Mesenchymal stem cell (in vitro differentiated cells and primary cell): ENCODE measurements around the gene SORCS1.

ENCODE experiments used
- DNase-seq: peaks from one replicate; pipeline ENCODE4 v3.0.0-alpha.2; 2013
- H2AFZ ChIP-seq: one replicate; pipeline ENCODE4 v1.6.1; 2013; ENCODE audit warnings: low read depth, mild to moderate bottlenecking, control low read depth, inconsistent platforms, low read length, moderate library complexity
- H2AK5ac ChIP-seq: 2 replicates; pipeline ENCODE4 v1.6.1; 2013; ENCODE audit warnings: low read length, moderate library complexity, mild to moderate bottlenecking, inconsistent platforms; ENCODE audit not compliant: severe bottlenecking
- H2BK120ac ChIP-seq: one replicate; pipeline ENCODE4 v1.6.1; 2013; ENCODE audit warnings: low read depth, mild to moderate bottlenecking, inconsistent platforms, low read length, moderate library complexity
- H2BK12ac ChIP-seq, 2 experiments: one replicate each; pipeline ENCODE4 v1.6.1; 2013; ENCODE audit warnings: inconsistent platforms in 2 of 2, low read length in 2 of 2, mild to moderate bottlenecking in 2 of 2, moderate library complexity in 2 of 2, control low read depth in 1 of 2
- H2BK15ac ChIP-seq: one replicate; pipeline ENCODE4 v1.6.1; 2013; ENCODE audit warnings: mild to moderate bottlenecking, low read depth, inconsistent platforms; ENCODE audit not compliant: poor library complexity, severe bottlenecking
- H2BK5ac ChIP-seq: 2 replicates; pipeline ENCODE4 v1.6.1; 2013; ENCODE audit warnings: low read depth, mild to moderate bottlenecking, low read length, control low read depth, inconsistent platforms; ENCODE audit not compliant: poor library complexity, severe bottlenecking
- H3K14ac ChIP-seq, 2 experiments: one replicate each; pipeline ENCODE4 v1.6.1; 2013; ENCODE audit warnings: inconsistent platforms in 2 of 2, low read length in 2 of 2, control low read depth in 1 of 2, mild to moderate bottlenecking in 1 of 2, moderate library complexity in 1 of 2
- H3K18ac ChIP-seq, 2 experiments: one replicate each; pipeline ENCODE4 v1.6.1; 2013; ENCODE audit warnings: inconsistent platforms in 2 of 2, low read length in 2 of 2, control low read depth in 1 of 2, low read depth in 1 of 2, mild to moderate bottlenecking in 1 of 2
- H3K23ac ChIP-seq, 2 experiments: one replicate each; pipeline ENCODE4 v1.6.1; 2013; ENCODE audit warnings: inconsistent platforms in 2 of 2, low read length in 2 of 2, mild to moderate bottlenecking in 2 of 2, moderate library complexity in 2 of 2, control low read depth in 1 of 2
- H3K27ac ChIP-seq: 2 replicates; pipeline ENCODE4 v1.5.1; 2013; ENCODE audit warnings: mild to moderate bottlenecking, moderate library complexity, low read length, control low read depth, inconsistent platforms; ENCODE audit not compliant: poor library complexity, severe bottlenecking
- H3K27me3 ChIP-seq, 2 experiments: 2 replicates each; pipeline versions ENCODE4 v1.6.1 to v1.7.0; 2013; ENCODE audit warnings: low read length in 2 of 2, mild to moderate bottlenecking in 2 of 2, moderate library complexity in 2 of 2, control low read depth in 1 of 2, inconsistent platforms in 1 of 2; ENCODE audit not compliant: control insufficient read depth in 1 of 2, insufficient read depth in 1 of 2
- H3K36me3 ChIP-seq, 2 experiments: 2 replicates each; pipeline versions ENCODE4 v1.6.1 to v1.7.0; 2013; ENCODE audit warnings: low read length in 2 of 2, control low read depth in 1 of 2, inconsistent platforms in 1 of 2, low read depth in 1 of 2, mild to moderate bottlenecking in 1 of 2; ENCODE audit not compliant: insufficient read depth in 2 of 2, control insufficient read depth in 1 of 2
- H3K4ac ChIP-seq, 2 experiments: one replicate each; pipeline ENCODE4 v1.6.1; 2013; ENCODE audit warnings: inconsistent platforms in 2 of 2, low read length in 2 of 2, mild to moderate bottlenecking in 2 of 2, moderate library complexity in 2 of 2, control low read depth in 1 of 2, low read depth in 1 of 2
- H3K4me1 ChIP-seq: 2 replicates; pipeline ENCODE4 v1.6.1; 2013; ENCODE audit warnings: low read depth, low read length, control low read depth; ENCODE audit not compliant: control insufficient read depth, insufficient read depth
- H3K4me2 ChIP-seq: 2 replicates; pipeline ENCODE4 v1.6.1; 2013; ENCODE audit warnings: low read length, mild to moderate bottlenecking, inconsistent platforms; ENCODE audit not compliant: poor library complexity, severe bottlenecking
- H3K4me3 ChIP-seq, 2 experiments: 2 replicates each; pipeline versions ENCODE4 v1.5.1 to v1.7.0; 2013; ENCODE audit warnings: low read length in 2 of 2, mild to moderate bottlenecking in 2 of 2, control low read depth in 1 of 2, low read depth in 1 of 2; ENCODE audit not compliant: insufficient read depth in 1 of 2
- H3K79me1 ChIP-seq: replicated peaks from 2 replicates; pipeline ENCODE4 v1.6.1; 2013; ENCODE audit warnings: mild to moderate bottlenecking, control low read depth, low read length, inconsistent platforms; ENCODE audit not compliant: poor library complexity, severe bottlenecking
- H3K9ac ChIP-seq: 2 replicates; pipeline ENCODE4 v1.7.0; 2013; ENCODE audit warnings: mild to moderate bottlenecking, low read length, moderate library complexity
- H3K9me3 ChIP-seq: 2 replicates; pipeline ENCODE4 v1.7.0; 2013; ENCODE audit warnings: mild to moderate bottlenecking, low read length; ENCODE audit not compliant: control insufficient read depth
- H4K8ac ChIP-seq: one replicate; pipeline ENCODE4 v1.6.1; 2013; ENCODE audit warnings: inconsistent platforms, mild to moderate bottlenecking, low read length, moderate library complexity
- H4K91ac ChIP-seq: one replicate; pipeline ENCODE4 v1.6.1; 2013; ENCODE audit warnings: mild to moderate bottlenecking, low read length, inconsistent platforms
- WGBS: methylation state at CpG from one replicate; pipeline ENCODE4 v1.1.7; 2013; ENCODE audit warnings: mixed read lengths; 5-methylcytosine and 5-hydroxymethylcytosine counted together

Gene SORCS1

DNA sequence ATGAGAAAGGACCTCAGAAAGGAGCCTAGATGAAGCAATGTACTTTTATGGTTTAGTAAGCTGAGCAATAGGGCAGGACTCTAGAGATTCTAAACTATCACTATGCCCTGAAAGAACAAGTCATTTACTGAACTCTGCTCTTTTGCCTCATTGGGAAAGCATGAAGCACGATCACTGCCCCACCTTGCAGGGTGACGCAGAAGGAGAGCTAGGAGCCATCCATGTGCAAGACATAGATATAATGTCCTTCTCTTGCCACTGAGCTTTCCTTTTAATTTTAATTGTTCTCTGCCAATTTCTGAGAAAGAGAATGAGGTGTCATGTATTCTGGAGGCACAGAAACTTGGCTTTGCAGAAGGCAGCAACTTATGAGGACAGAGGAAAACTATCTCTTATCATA lies 108.3 kb downstream of the SORCS1 start:
- H3K18ac ChIP-seq = no peak overlapping the region
- WGBS = 86% methylated on average over 2 of the region's 2 CpGs
- DNase-seq = no peak
- no peak overlapping the region for H3K9ac ChIP-seq
- no peaks in the 10 kb centered on the region for H3K9me3 ChIP-seq
- no peaks in the 10 kb centered on the region for H3K4me1 ChIP-seq
- H2BK12ac ChIP-seq = no peak overlapping the region
- H3K4me2 ChIP-seq = no peak overlapping the region
- H2AK5ac ChIP-seq = no peak overlapping the region
- H3K14ac ChIP-seq = no peak overlapping the region
- no peak overlapping the region for H4K8ac ChIP-seq
- no peaks in the 10 kb centered on the region for H3K79me1 ChIP-seq
- H3K4ac ChIP-seq = no peak overlapping the region
- H4K91ac ChIP-seq = no peak overlapping the region
- no peak overlapping the region for H2AFZ ChIP-seq
- H3K4me3 ChIP-seq = no peak overlapping the region
- H3K27me3 ChIP-seq = no peaks in the 10 kb centered on the region
- H3K36me3 ChIP-seq = no peaks in the 10 kb centered on the region
- H2BK15ac ChIP-seq = no peak overlapping the region
- no peak overlapping the region for H3K23ac ChIP-seq
- no peak overlapping the region for H2BK120ac ChIP-seq
- no peak overlapping the region for H2BK5ac ChIP-seq
- H3K27ac ChIP-seq = no peak overlapping the region

DNA sequence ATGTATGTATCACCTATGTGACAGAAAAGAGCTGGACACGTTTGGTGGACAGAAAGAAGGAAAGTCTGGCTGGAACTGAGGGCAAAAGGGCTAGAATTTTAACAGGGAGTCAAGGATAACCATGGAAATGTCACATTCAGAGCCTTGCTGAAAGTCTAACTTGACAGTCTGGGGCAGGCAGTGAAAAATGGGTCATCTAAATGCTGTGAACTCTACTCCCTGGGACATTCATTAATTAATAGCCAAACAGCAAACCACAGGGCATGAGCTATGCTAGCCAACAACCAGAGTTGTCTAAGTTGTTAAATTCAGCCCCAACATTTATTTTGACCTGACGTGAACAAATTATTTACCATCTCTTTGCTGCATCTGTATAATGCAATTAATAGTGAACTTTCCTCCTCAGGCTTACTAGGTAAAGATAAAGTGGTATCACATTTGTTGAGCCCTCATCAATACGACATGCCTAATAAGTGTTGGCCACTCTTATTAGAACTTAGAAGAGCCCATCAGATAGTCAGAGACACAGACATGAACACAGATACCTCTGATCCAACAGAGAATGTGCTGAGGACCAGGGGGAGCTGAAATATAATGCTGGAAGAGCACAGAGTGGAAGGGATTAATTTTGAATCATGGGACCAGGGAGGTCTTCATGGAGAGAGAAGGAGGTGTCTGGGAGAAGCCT lies 109.9 kb downstream of the SORCS1 start:
- Histone ChIP-seq H3K9ac (no peak overlapping the region), H2BK120ac (no peak overlapping the region), H3K14ac (no peak overlapping the region), H4K8ac (no peak overlapping the region), H2AK5ac (no peak overlapping the region), H3K18ac (no peak overlapping the region), H3K36me3 (no peaks in the 10 kb centered on the region), H4K91ac (no peak overlapping the region), H3K23ac (no peak overlapping the region), H3K27ac (no peak overlapping the region), H2BK12ac (no peak overlapping the region), H3K9me3 (no peaks in the 10 kb centered on the region), H3K79me1 (no peaks in the 10 kb centered on the region), H2BK5ac (no peak overlapping the region), H2BK15ac (no peak overlapping the region), H3K4me2 (no peak overlapping the region), H2AFZ (no peak overlapping the region), H3K27me3 (no peaks in the 10 kb centered on the region), H3K4me1 (no peaks in the 10 kb centered on the region), H3K4ac (no peak overlapping the region), H3K4me3 (no peak overlapping the region)
- WGBS = 56% methylated on average over 3 of the region's 3 CpGs
- DNase-seq = no peak

- Histone ChIP-seq H3K18ac (no peak overlapping the region), H2AFZ (no peak overlapping the region), H3K4me1 (no peaks in the 10 kb centered on the region), H3K4me2 (no peak overlapping the region), H3K4me3 (no peak overlapping the region), H3K9ac (no peak overlapping the region), H3K23ac (no peak overlapping the region), H2BK15ac (no peak overlapping the region), H3K27me3 (no peaks in the 10 kb centered on the region), H2BK5ac (no peak overlapping the region), H3K9me3 (peaks cover 3% of the 10 kb centered on the region), H3K79me1 (no peaks in the 10 kb centered on the region), H3K4ac (no peak overlapping the region), H4K8ac (no peak overlapping the region), H3K36me3 (no peaks in the 10 kb centered on the region), H4K91ac (no peak overlapping the region), H2BK120ac (no peak overlapping the region), H3K27ac (no peak overlapping the region), H3K14ac (no peak overlapping the region), H2AK5ac (no peak overlapping the region), H2BK12ac (no peak overlapping the region)
- DNase-seq = no peak
- WGBS = 70% methylated on average over 1 of the region's 1 CpG
Measured at GRCh38 chr10:107051769-107052168, 112.7 kb downstream of the SORCS1 start.

DNA sequence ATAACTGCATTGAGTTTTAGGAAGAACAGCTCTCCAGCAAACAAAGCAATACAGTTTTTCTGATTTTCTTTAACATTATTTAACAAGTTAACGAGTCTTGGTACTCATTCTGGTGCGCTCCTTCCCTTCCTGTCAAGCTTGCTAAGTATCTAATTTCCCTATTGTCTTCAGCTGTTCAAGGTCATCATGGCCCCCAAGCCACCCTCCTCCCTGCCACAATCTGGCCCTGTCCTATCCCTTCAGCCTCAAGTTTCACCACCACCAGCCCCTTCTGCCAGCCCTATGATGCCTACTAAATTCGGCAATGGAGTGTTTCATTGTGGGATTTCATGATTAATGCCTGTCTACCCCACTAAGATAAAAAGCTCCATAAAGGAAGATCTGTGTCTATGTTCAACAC lies 121.0 kb downstream of the SORCS1 start:
- Histone ChIP-seq H4K8ac (no peak overlapping the region), H3K4me2 (no peak overlapping the region), H2BK12ac (no peak overlapping the region), H3K36me3 (no peaks in the 10 kb centered on the region), H2AK5ac (no peak overlapping the region), H3K4ac (no peak overlapping the region), H2BK15ac (no peak overlapping the region), H2AFZ (no peak overlapping the region), H2BK5ac (no peak overlapping the region), H3K27ac (no peak overlapping the region), H4K91ac (no peak overlapping the region), H3K27me3 (no peaks in the 10 kb centered on the region), H3K9ac (no peak overlapping the region), H3K18ac (no peak overlapping the region), H2BK120ac (no peak overlapping the region), H3K4me1 (no peaks in the 10 kb centered on the region), H3K79me1 (no peaks in the 10 kb centered on the region), H3K9me3 (peaks cover 8% of the 10 kb centered on the region), H3K14ac (no peak overlapping the region), H3K4me3 (no peak overlapping the region), H3K23ac (no peak overlapping the region)
- no peak for DNase-seq
- 76% methylated on average over 2 of the region's 3 CpGs for WGBS
